Stimulated activated CD8-positive, alpha-beta memory T cell treated with anti-CD3 and anti-CD28 coated beads, Interleukin-7, amount 100 ng/mL, for 4 hours (primary cell): ENCODE results near the gene SPTBN1.

Experiments
- DNase-seq, 2 donors: peaks; one replicate each; pipeline ENCODE4 v3.0.0-alpha.2; 2020; ENCODE audit warnings: low read depth in 2 of 2

Gene SPTBN1

DNA sequence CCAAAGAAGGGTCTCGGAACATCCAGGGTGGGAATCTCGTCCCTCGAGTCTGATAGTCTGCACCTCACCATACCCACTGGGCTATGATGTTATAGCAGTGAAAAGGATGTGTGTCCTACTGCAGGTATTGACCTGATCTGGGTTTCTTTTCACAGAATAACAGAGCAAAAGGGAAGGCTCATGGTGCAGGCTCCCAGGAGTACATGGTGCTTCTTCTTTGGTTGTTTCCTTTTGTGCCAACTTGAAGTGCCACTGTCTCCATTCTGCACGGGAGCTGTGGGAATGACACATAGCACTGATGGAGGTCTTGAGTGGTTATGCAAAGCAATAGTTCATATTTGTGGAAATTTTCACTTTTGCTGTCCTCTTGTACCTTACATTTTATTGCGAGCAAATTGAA is 195.2 kb downstream of the SPTBN1 start:
- no peak for DNase-seq

- no peak for DNase-seq
Observed at GRCh38 chr2:54652540-54652939, 196.4 kb downstream of the SPTBN1 start.

- no peak for DNase-seq
Observed at GRCh38 chr2:54653572-54654204, 197.6 kb downstream of the SPTBN1 start.

- no peak for DNase-seq
Observed at GRCh38 chr2:54655046-54655809, 199.1 kb downstream of the SPTBN1 start.

DNA sequence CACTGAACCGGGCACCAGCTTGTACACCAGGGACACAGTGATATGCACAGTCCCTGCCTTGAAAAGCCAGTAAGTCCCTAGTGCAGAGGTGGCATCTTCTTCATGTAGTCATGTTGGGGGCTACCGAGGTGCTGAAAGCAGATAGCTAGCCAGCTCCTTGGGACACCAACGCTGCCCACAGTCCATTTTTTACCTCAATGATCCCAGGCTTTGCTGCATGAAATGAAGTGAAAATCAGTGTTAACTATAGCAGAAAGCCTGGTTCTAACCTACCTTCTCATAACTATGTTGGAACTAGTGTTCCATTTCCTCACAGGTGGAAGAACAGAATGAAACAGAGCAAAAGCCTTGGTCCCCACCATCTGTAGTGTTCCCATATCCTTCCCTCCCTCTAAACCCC is 200.7 kb downstream of the SPTBN1 start:
- no peak for DNase-seq

DNA sequence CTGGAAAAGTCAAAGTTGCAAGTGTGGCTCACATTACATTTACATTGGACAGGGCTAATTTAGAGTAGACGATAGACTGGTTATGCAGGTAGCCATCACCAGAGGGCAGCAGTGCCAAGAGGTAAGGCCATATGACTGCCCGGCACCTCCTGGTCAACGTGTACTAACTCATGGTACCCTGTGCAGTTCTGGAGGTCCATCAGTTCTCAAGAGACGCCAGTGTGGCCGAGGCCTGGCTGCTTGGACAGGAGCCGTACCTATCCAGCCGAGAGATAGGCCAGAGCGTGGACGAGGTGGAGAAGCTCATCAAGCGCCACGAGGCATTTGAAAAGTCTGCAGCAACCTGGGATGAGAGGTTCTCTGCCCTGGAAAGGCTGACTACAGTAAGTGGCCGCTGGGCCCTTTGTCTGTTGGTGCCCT is 201.5 kb downstream of the SPTBN1 start:
- no peak for DNase-seq

- no peak for DNase-seq
Observed at GRCh38 chr2:54658564-54659071, 202.5 kb downstream of the SPTBN1 start.

GRCh38 chr2:54659527-54659926 is 203.4 kb downstream of the SPTBN1 start:
- no peak for DNase-seq

DNA sequence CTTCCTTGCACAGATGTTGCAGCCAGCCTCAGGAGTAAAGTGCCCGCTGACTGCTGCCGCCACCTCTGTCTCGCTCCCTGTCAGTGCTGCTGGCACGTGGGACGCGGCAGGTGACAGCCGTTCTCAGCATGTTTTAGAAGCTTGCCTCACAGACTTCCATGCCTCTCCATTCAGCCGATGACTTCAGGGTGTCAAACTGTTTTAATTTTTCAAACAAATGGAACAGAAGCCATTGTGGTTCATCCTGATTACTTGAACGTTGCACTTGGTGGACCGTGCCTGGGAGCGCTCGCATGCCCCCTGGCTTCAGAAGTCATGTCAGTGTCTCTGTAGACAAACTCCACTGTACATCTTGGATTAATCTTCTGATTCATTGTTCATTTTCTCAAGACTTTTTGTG is 204.6 kb downstream of the SPTBN1 start:
- no peak for DNase-seq

DNA sequence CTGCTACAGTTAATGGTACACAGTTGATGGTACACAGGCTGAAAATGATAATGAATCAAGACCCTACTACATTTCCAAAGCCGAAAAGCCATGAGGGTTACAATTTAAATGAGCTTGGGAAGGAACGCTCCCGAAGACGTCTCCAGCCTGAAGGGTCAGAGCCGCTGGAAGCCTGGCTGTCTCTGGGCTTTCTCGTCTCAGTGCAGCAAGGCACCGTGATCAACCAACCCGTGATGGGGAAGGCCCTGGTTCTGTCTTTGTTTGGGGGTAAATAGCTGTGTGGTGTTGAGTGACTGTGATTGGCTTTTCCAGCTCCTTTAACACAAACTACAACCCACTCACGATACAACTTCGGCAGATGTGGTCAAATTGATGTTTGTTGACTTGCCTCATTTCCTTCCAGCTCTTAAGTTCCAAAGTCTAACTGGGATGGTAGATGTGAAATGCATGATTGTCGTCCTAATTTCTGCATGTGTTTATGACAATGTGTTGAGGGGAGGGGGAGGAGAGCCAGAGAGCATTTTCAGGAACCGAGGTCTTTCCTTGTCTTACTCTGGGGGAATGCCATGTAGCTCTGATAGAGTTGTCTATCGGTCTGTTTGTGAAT is 207.4 kb downstream of the SPTBN1 start:
- DNase-seq: no peak

DNA sequence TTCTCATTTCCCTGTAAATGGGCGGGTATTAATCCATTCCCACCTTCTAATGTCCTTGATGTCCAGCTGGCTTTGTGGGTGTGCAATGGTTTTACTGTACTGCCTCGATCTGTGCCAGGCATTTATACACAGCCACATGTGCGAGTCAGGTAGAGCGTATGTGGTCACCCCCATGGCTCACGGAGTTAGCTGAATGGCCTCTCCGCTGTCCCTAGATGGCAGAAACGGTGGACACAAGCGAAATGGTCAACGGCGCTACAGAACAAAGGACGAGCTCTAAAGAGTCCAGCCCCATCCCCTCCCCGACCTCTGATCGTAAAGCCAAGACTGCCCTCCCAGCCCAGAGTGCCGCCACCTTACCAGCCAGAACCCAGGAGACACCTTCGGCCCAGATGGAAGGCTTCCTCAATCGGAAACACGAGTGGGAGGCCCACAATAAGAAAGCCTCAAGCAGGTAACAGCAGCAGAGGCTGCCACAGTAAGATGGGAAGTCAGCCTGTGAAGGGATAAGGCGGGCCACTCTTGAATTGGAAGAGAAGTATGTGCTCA is 208.2 kb downstream of the SPTBN1 start:
- no peak for DNase-seq

GRCh38 chr2:54665436-54665856 is 209.3 kb downstream of the SPTBN1 start:
- DNase-seq: no peak

GRCh38 chr2:54666131-54666633 is 210.1 kb downstream of the SPTBN1 start:
- no peak for DNase-seq

GRCh38 chr2:54666634-54667265 is 210.6 kb downstream of the SPTBN1 start:
- DNase-seq: no peak

DNA sequence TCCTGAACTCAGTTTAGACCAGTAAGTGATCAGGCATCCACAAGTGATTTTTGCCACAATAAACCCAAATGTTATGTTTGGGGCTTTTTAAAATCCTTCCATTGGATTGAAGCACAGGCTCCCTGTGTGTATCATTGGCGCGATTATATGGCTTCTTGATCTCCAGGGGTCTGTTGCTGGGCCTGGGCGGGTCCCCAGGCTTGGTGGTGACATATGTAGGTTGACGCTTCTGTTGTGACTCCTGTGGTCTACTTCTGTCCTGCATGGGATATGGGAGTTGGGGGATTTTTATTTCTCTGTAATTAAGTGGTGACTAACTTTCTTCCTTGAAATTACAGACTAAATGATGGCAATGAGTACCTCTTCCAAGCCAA is 211.1 kb downstream of the SPTBN1 start:
- DNase-seq: no peak

- DNase-seq: no peak
Observed at GRCh38 chr2:54667726-54668650, 211.9 kb downstream of the SPTBN1 start.

GRCh38 chr2:54668711-54669110 is 212.6 kb downstream of the SPTBN1 start:
- DNase-seq: no peak

GRCh38 chr2:54669677-54670484 is 213.8 kb downstream of the SPTBN1 start:
- no peak for DNase-seq

- no peak for DNase-seq
Observed at GRCh38 chr2:54670485-54671009, 214.4 kb downstream of the SPTBN1 start.

DNA sequence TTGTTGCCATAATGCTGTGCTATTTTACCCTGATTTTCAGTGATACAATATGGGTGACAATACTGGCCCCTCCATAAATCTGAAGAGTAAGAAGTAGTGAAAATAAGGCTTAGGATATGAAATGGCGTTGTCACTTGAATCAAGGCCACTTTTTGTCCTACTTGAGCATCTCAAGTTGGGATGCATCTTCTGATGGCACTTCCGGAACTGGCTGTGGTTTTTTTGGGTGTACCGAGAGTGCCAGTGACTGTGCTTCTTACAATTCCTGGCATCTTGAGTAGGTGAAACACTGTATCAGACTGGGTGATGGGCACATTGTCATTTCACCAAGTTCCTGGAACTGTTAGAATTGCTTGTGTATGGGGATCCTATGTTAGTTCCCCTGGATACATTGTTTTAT is 214.9 kb downstream of the SPTBN1 start:
- no peak for DNase-seq
